ENCODE data around the gene SMARCC2.

Gene SMARCC2

GRCh38 chr12:56146492-56147460, 42.5 kb downstream of the SMARCC2 start:
- no peak for DNase-seq

GRCh38 chr12:56145217-56145616, 44.1 kb downstream of the SMARCC2 start:
- DNase-seq, result no peak

GRCh38 chr12:56143870-56144269, 45.4 kb downstream of the SMARCC2 start:
- no peak for DNase-seq

GRCh38 chr12:56143217-56143616, 46.1 kb downstream of the SMARCC2 start:
- no peak for DNase-seq

GRCh38 chr12:56141946-56142784, 47.1 kb downstream of the SMARCC2 start:
- no peak for DNase-seq

GRCh38 chr12:56137853-56138571, 51.3 kb downstream of the SMARCC2 start:
- DNase-seq, result no peak

- DNase-seq, result no peak
Measured at GRCh38 chr12:56134897-56135296, 54.4 kb downstream of the SMARCC2 start.

- no peak for DNase-seq
Measured at GRCh38 chr12:56130876-56131275, 58.4 kb downstream of the SMARCC2 start.

GRCh38 chr12:56129942-56130495, 59.3 kb downstream of the SMARCC2 start:
- no peak for DNase-seq

- peak; percentile 35 to 37 for DNase-seq
Measured at GRCh38 chr12:56129206-56129941, 59.9 kb downstream of the SMARCC2 start.

GRCh38 chr12:56128670-56129205, 60.5 kb downstream of the SMARCC2 start:
- no peak for DNase-seq

- peak; percentile 95 to 100 for DNase-seq
Measured at GRCh38 chr12:56127888-56128669, 61.2 kb downstream of the SMARCC2 start, which contains the start of gene ESYT1. TSS of gene ESYT1 (plus strand) at chr12:56128267. CDS start at chr12:56128320, 53 bp downstream.

- DNase-seq, result no peak
Measured at GRCh38 chr12:56127485-56127887, 61.8 kb downstream of the SMARCC2 start.

- peak in 1 of 2 donors; percentile 7 for DNase-seq
Measured at GRCh38 chr12:56126732-56127239, 62.5 kb downstream of the SMARCC2 start.

- no peak for DNase-seq
Measured at GRCh38 chr12:56124133-56124532, 65.2 kb downstream of the SMARCC2 start.

GRCh38 chr12:56122637-56123036, 66.6 kb downstream of the SMARCC2 start:
- DNase-seq, result no peak

- no peak for DNase-seq
Measured at GRCh38 chr12:56121204-56121870, 67.9 kb downstream of the SMARCC2 start.

- DNase-seq, result no peak
Measured at GRCh38 chr12:56120158-56120846, 69.0 kb downstream of the SMARCC2 start.

GRCh38 chr12:56119361-56119796, 69.9 kb downstream of the SMARCC2 start:
- DNase-seq, result peak in 1 of 2 donors; percentile 69
